Astrocyte of the spinal cord (primary cell): ENCODE results near the gene INO80E.

Source experiments
- DNase-seq: peaks from one replicate; pipeline ENCODE4 v3.0.0; 2011; ENCODE audit warnings: low read depth, low spot score
- H3K4me3 ChIP-seq: 2 replicates; pipeline ENCODE4 v1.5.1; 2011; ENCODE audit warnings: low read depth, mild to moderate bottlenecking, low read length, moderate library complexity
- CTCF ChIP-seq: IDR thresholded peaks from 2 replicates; pipeline ENCODE4 v1.5.1; 2012; ENCODE audit warnings: low read depth, mild to moderate bottlenecking, low read length, inconsistent platforms
- in situ Hi-C: cut with HindIII; loops from 2 replicates; pipeline ENCODE4 v1.10.0; 2017; ENCODE audit warnings: low sequenced_read_pairs

INO80E gene

GRCh38 chr16:29977063-29977825 is 18.8 kb upstream of the INO80E start:
- H3K4me3 ChIP-seq: no peak overlapping the region
- in situ Hi-C loops: no loop called here
- no peak for TF ChIP-seq CTCF
- DNase-seq: no peak

GRCh38 chr16:29978081-29978480 is 18.0 kb upstream of the INO80E start:
- TF ChIP-seq CTCF: no peak
- in situ Hi-C loops: no loop called here
- DNase-seq: no peak
- no peak overlapping the region for H3K4me3 ChIP-seq

GRCh38 chr16:29978564-29979270 is 17.3 kb upstream of the INO80E start:
- no peak for TF ChIP-seq CTCF
- no peak for DNase-seq
- in situ Hi-C loops: no loop called here
- H3K4me3 ChIP-seq: no peak overlapping the region

- no peak for TF ChIP-seq CTCF
- in situ Hi-C loops: no loop called here
- DNase-seq: no peak
- H3K4me3 ChIP-seq: no peak overlapping the region
Measured at GRCh38 chr16:29982560-29983419, 13.3 kb upstream of the INO80E start.

- H3K4me3 ChIP-seq: no peak overlapping the region
- in situ Hi-C loops: no loop called here
- TF ChIP-seq CTCF: no peak
- DNase-seq: no peak
Measured at GRCh38 chr16:29983420-29984136, 12.5 kb upstream of the INO80E start.
